IMR-90 (cell line): ENCODE measurements around the gene SLC16A8.

Experiments used
- MAFK ChIP-seq: IDR thresholded peaks from 2 replicates; pipeline ENCODE4 v1.6.1; 2012; ENCODE audit warnings: low read depth, low read length, improper control_type of control experiment
- TF ChIP-seq, protein P1 (sequence below): conservative IDR thresholded peaks from 2 replicates; pipeline ENCODE4 v1.5.1; 2012; ENCODE audit warnings: mild to moderate bottlenecking, low read depth, low read length, improper control_type of control experiment

DNA sequence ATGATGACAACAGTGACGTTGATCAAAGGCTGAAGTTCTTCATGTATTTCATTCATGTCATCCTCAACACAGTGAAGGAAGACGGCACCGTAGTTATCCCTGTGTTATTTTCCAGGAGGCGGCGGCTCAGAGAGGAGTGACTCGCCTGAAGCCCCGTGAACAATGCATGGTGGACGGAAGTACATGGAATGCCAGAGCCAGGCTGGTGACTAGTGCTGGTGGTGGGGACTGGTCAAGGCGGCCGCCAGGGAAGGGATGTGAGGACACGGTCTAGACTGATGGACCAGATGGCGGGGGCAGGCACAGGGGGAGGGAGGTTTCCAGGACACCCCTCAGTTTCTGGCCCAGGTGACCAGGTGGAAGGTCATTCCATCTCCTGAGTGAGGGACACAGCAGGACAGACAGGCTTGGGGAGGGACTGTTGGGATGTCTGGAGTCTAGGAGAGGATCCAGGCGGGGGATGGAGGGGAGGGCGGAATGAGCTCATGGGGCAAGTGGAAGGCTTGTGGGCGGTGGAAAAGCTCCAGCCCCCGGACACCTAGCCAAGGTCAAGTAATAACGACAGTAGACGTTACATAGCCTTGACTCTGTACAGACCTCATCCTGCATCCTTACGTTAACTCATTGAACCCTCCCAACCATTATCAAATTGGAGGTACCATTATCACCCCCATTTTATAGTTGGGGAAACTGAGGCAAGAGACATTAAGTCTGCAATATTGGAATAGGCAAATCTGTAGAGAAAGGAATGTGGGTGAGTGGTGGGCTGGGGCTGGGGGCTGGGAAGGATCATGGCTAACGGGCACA is 42.8 kb downstream of the SLC16A8 start:
- TF ChIP-seq, protein P1, sequence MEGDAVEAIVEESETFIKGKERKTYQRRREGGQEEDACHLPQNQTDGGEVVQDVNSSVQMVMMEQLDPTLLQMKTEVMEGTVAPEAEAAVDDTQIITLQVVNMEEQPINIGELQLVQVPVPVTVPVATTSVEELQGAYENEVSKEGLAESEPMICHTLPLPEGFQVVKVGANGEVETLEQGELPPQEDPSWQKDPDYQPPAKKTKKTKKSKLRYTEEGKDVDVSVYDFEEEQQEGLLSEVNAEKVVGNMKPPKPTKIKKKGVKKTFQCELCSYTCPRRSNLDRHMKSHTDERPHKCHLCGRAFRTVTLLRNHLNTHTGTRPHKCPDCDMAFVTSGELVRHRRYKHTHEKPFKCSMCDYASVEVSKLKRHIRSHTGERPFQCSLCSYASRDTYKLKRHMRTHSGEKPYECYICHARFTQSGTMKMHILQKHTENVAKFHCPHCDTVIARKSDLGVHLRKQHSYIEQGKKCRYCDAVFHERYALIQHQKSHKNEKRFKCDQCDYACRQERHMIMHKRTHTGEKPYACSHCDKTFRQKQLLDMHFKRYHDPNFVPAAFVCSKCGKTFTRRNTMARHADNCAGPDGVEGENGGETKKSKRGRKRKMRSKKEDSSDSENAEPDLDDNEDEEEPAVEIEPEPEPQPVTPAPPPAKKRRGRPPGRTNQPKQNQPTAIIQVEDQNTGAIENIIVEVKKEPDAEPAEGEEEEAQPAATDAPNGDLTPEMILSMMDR: no peak
- TF ChIP-seq MAFK: no peak
